Stimulated activated CD4-positive, alpha-beta T cell treated with anti-CD3 and anti-CD28 coated beads, Interleukin-2, amount 100 ng/mL, for 4 hours (primary cell): ENCODE measurements around the gene SLC29A4.

ENCODE experiments used
- DNase-seq: peaks from one replicate; pipeline ENCODE4 v3.0.0-alpha.2; 2020; ENCODE audit warnings: low read depth

The SLC29A4 gene

DNA sequence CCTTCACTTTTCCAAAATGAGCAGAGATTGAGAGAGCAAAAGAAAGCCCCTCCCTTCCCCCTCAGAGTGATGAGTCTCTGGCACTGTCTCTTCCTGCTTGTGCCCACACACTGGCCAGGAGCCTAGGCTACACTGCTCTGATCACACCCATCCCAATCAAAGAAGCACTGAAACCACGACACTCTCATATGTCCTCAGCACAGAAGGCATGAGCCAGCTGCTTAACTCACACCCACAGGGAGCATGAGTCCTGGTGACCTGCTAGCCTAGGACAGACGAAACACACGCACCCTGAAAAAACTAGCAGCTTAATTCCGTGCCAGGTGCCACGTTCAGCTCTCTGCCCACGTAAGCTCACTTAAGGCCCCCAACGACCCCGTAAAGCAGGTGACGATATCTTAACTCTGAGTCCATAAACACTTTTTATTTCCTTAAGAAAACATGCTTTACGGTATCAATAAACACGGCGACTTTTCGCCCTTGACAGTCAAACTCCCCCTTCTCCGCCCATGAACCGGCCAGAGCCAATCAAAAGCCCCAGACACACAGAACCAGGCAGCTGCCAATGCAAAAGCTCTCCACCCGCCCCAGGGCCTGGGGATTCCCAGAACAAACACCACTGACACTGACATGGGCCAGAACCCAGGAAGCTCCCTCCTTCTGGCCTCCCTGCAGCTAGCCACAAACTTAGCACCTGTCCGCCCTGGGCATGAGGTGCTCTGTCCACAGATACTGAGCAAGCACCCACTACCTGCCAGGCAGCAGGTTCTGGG is 71.9 kb downstream of the SLC29A4 start:
- no peak for DNase-seq
